T-helper 2 cell treated with Interferon-gamma antibody and Interleukin-4, amounts not matched to agents 100 ng/mL and 5 ng/mL, for 36 hours (primary cell): ENCODE measurements around the gene ZMYND11. TPM values are rescaled to one million over a fixed set of nuclear protein-coding genes. Genes with fewer than 3 reads are reported as not detected.

ENCODE experiments used
- total RNA-seq: library from RNA; stranded (reverse); gene quantifications from 2 replicates; pipeline ENCODE4 v1.2.3, GENCODE V29; 2022

ZMYND11 gene
- total RNA-seq, 1 donor from 2014 or later, result 39.9 TPM

Other genes starting within 250 kb of the ZMYND11 start
- not detected in 2 replicates for gene TUBB8, start 86.2 kb upstream of the ZMYND11 start, total RNA-seq